Measurements from ENCODE around the gene CDH11. TPM values are rescaled to one million over a fixed set of nuclear protein-coding genes. Genes with fewer than 3 reads are reported as not detected.

CDH11 gene
- total and polyA plus RNA-seq, 4 donors = 0.72 to 5.3 (median 1.9) TPM

- Histone ChIP-seq H3K36me3 (ENCODE audit: control insufficient read depth in 4 of 4, insufficient read depth in 3 of 4, low read depth in 1 of 4, low read length in 3 of 4) (no peaks in the 10 kb centered on the region), H3K4me3 (ENCODE audit: low read depth in 1 of 3, low read length in 3 of 3) (no peak overlapping the region), H3K4me1 (ENCODE audit: control insufficient read depth in 4 of 4, insufficient read depth in 4 of 4, low read length in 3 of 4) (no peaks in the 10 kb centered on the region), H3K9ac (ENCODE audit: low read depth in 1 of 2, low read length in 2 of 2) (no peak overlapping the region), H3K27me3 (ENCODE audit: control insufficient read depth in 4 of 4, insufficient read depth in 4 of 4, low read length in 3 of 4) (peaks cover 0 to 4% (median 0%) of the 10 kb centered on the region in 4 donors), H3K9me3 (ENCODE audit: control insufficient read depth in 4 of 4, low read length in 3 of 4) (no peaks in the 10 kb centered on the region), H3K27ac (ENCODE audit: low read depth in 1 of 2, low read length in 2 of 2) (no peak overlapping the region)
- TF ChIP-seq MAX (IDR thresholded peaks at IDR 0.05) (no peak), EGR1 (IDR thresholded peaks at IDR 0.05; ENCODE audit: low read depth in 2 of 2) (no peak), REST (IDR thresholded peaks at IDR 0.05) (no peak), YY1 (IDR thresholded peaks at IDR 0.05) (no peak), FOXA2 (IDR thresholded peaks at IDR 0.05) (no peak), HNF4G (IDR thresholded peaks at IDR 0.05) (no peak), HNF4A (conservative IDR thresholded peaks at IDR 0.05) (no peak), RXRA (IDR thresholded peaks at IDR 0.05) (no peak), TAF1 (conservative IDR thresholded peaks at IDR 0.05) (no peak), ZBTB33 (IDR thresholded peaks at IDR 0.05) (no peak), JUND (IDR thresholded peaks at IDR 0.05) (no peak), FOXA1 (IDR thresholded peaks at IDR 0.05) (no peak), GABPA (IDR thresholded peaks at IDR 0.05 in 1 of 2, conservative IDR thresholded peaks at IDR 0.05 in 1 of 2) (no peak), NR2F2 (IDR thresholded peaks at IDR 0.05) (no peak), ATF3 (IDR thresholded peaks at IDR 0.05) (no peak), CTCF (IDR thresholded peaks at IDR 0.05; ENCODE audit: low read depth, low read length, missing input control) (no peak), RAD21 (IDR thresholded peaks at IDR 0.05) (no peak)
- 79% methylated on average over 5 of the region's 5 CpGs for WGBS
- no peak for DNase-seq (ENCODE audit: low spot score)
Observed at GRCh38 chr16:65111306-65111705, 10.6 kb downstream of the CDH11 start.

GRCh38 chr16:65106757-65107156 lies 15.1 kb downstream of the CDH11 start:
- Histone ChIP-seq H3K27me3 (ENCODE audit: control insufficient read depth in 4 of 4, insufficient read depth in 4 of 4, low read length in 3 of 4) (peaks cover 0 to 4% (median 0%) of the 10 kb centered on the region in 4 donors), H3K4me1 (ENCODE audit: control insufficient read depth in 4 of 4, insufficient read depth in 4 of 4, low read length in 3 of 4) (no peaks in the 10 kb centered on the region), H3K9ac (ENCODE audit: low read depth in 1 of 2, low read length in 2 of 2) (no peak overlapping the region), H3K36me3 (ENCODE audit: control insufficient read depth in 4 of 4, insufficient read depth in 3 of 4, low read depth in 1 of 4, low read length in 3 of 4) (no peaks in the 10 kb centered on the region), H3K9me3 (ENCODE audit: control insufficient read depth in 4 of 4, low read length in 3 of 4) (no peaks in the 10 kb centered on the region), H3K27ac (ENCODE audit: low read depth in 1 of 2, low read length in 2 of 2) (no peak overlapping the region), H3K4me3 (ENCODE audit: low read depth in 1 of 3, low read length in 3 of 3) (no peak overlapping the region)
- WGBS = 82% methylated on average over 3 of the region's 3 CpGs
- DNase-seq (ENCODE audit: low spot score) = no peak
- TF ChIP-seq REST (IDR thresholded peaks at IDR 0.05) (no peak), RAD21 (IDR thresholded peaks at IDR 0.05) (no peak), ATF3 (IDR thresholded peaks at IDR 0.05) (no peak), SP1 (IDR thresholded peaks at IDR 0.05) (no peak), ZBTB33 (IDR thresholded peaks at IDR 0.05) (no peak), RXRA (IDR thresholded peaks at IDR 0.05) (no peak), JUND (IDR thresholded peaks at IDR 0.05) (no peak), HNF4A (conservative IDR thresholded peaks at IDR 0.05) (no peak), MAX (IDR thresholded peaks at IDR 0.05) (no peak), GABPA (IDR thresholded peaks at IDR 0.05 in 1 of 2, conservative IDR thresholded peaks at IDR 0.05 in 1 of 2) (no peak)

All from liver (tissue), 9 donors.